HG02852 (cell line): ENCODE measurements around the gene PSMD12.
A peak's percentile ranks its signal among the peaks of the same experiment; 100 is the strongest.
"Not testable (repeated sequence)": the region's sequence is repeated elsewhere in the genome, so short reads cannot be mapped to it uniquely, and the experiment has no call there.

Experiments used
- ATAC-seq: cut with Tn5 transposase; IDR thresholded peaks from one replicate; pipeline ENCODE4 v1.9.1; 2021; ENCODE audit warnings: mild to moderate bottlenecking, moderate library complexity; ENCODE audit not compliant: unreplicated experiment

The PSMD12 gene

DNA sequence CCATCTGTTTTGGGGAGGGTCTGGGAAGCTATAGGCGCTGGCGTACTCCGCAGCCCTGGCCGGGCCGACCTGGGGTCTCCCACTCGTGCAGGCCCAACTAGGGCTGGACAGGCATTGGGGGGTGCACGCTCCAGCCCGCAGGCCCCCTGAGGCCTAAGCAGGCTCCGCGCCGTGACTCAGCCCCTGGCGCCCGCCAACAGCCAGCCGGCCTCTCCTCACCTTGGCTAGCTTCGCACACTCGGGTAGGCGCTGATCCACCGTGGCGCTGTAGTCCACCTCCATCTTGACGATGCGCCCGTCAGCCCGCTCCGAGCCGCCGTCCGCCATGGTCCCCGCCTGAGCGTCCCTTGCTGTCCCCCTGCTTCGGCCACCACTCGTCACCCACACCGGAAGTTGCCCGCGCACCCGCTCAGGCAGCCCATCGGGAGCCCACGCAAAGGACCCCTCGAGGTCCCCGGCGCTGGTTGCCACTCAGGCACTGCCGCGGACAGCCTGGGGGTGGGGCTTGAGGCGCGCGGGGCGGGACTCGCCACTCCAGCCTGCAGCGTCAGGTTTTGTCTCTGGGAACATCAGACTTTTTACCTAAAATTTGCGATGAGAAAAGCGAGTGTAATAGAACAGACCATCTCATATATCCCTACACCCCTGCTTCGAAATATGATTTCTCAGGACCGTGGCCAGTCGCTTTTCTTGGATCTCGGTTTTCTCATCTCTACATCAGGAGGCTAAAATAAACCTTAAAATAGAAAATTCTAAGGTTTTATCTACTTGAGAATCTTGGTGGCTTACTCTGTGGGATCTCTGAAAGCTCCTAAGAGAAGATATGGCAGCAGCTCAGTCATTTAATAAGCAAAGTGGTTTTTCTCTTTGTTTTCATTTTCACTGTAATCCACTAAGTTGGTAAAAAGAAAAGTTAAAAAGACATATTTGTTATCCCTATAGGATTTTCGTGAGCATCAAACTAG lies at the start of gene PSMD12:
Gene PSMD12 (minus strand): TSS at position 385 of the 965 bp plus-strand sequence. CDS start 58 bp downstream, at position 327.
- peak; percentile 76 for ATAC-seq

DNA sequence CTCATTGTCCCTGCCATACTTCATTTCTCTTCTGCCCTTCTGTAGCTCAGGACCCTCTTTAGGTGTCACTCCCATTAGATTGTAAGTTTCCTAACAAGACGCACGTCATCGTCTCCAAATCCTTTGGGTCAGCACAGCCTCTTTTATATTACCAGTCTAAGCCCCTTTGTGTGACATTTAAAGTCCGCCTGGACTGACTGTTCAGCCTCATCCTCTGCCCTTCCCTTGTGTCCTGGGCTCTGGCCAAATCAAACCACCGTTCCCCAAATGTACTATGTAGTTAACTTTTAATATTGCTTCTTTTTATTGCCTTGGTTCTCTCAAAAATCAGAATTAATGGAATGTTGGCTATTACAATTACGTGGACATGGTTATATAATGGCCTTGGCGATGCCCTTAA lies 48.9 kb upstream of the PSMD12 start:
- no peak for ATAC-seq

DNA sequence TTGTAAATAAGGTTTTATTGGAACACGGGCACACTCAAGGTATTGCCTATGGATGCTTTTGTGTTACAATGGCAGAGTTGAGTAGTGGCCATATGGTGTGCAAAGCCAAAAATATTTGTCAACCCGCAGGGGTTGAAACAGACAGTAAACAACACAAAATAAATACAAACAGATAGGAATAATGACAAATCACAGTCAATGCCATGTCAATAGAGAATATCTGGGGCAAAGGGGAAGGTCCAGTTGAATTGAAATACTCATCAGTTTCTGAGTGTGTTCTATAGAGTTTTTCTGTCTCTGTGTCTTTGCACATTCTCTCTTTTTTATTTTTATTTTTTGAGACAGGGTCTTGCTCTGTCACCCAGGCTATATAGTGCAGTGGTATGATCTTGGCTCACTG lies 48.2 kb upstream of the PSMD12 start:
- ATAC-seq = no peak

DNA sequence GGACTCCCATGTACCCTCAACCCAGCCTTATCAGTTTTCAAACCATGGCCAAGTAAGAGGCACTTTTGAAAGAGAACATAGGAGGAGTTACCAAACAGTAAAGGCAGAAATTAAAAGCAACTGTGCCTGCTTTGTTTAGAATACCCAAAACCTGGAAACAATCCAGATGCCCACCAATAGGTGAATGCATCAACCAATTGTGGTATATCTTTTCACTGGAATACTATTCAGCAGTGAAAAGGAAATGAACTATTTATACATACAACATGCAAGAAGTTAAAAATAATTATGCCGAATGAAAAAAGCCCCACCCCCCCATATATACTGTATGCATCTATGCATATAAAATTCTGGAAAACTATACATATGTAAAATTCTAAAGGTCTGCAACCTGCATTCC lies 47.8 kb upstream of the PSMD12 start:
- ATAC-seq = no peak

DNA sequence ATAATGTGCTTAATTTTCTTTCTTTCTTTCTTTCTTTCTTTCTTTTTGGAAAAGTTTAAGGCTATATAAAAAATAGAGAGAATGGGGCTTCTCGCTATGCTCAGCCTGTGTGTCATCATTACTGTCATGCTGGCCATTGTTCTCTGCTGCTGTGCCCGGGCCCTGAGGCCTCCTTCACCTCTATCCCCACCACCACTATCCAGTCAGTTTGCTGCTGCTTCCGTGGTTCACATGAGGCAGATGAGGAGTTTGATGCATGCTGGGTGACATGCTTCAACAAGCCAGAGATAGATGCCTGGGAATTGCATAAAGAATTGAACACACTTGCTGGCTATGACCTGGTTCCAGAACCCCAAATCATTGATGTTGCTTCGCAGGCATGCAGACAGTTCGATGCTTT lies 47.0 kb upstream of the PSMD12 start:
- no peak for ATAC-seq

DNA sequence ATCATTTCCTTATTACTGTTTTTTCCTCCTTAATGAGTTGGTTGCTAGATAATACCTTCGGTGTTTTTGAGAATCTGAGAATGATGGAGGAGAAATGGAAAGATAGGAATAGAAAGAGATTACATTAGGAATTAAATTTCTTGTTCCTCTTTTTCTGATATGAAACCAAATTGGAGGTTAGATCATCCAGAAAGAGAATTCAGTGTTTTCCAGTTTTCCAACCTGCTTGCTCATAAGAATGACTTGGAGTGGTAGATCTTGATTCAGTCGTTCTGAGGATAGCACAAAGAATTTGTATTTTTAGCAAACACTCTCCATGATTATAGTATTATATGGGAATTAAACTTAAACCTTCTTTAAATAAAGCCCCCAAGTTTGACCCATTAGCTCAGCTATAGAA lies 46.6 kb upstream of the PSMD12 start:
- no peak for ATAC-seq

DNA sequence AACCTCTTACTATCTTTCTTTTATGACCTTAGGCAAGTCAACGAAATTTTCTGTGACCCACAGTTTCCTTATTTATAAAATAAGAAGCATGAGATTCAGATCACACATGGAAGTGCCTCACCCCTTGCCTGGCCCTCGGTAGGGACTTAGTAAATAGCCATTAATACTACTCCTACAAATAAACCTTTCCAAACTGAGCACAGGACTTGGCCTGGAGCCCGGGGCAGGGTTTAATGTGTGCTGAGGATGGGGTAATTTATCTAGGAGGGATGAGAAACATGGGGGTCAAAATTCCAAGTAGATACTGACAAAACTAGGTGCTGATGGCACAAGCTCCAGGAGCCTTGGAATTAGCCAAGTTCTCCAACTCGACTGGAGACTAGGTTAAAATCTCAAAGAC lies 45.7 kb upstream of the PSMD12 start:
- no peak for ATAC-seq

DNA sequence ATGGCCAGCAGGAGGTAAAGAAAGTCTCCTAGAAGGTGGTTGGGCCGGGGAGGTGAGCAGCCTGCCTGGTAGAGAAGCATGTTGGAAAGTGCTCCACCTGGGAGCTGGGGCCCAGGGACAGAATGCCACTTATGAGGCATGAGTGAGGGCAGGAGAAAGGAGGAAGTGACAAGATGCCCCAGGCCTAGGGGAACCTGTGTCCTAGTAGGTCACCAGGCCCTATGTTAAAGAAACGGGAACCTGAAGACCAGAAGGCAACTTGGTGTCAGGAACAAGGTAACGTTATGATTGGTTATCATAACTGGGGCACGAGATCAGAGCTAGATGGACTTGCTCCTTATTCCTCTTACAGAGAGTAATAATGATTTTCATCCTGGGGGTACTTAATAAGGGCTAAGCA lies 45.0 kb upstream of the PSMD12 start:
- no peak for ATAC-seq

DNA sequence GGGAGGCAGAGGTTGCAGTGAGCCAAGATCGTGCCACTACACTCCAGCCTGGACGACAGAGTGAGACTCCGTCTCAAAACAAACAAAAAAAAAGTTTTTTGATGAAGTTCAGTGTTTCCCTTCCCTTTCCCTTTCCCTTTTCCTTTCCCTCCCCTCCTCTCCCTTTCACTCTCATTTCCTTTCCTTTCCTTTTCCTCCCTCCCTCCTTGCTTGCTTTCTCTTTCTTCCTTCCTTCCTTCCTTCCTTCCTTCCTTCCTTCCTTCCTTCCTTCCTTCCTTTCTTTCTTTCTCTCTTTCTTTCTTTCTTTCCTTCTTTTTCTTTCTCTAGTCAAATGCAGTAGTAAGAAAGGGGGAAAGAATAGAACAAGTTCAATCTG lies 42.1 kb upstream of the PSMD12 start:
- ATAC-seq = not testable (repeated sequence)

DNA sequence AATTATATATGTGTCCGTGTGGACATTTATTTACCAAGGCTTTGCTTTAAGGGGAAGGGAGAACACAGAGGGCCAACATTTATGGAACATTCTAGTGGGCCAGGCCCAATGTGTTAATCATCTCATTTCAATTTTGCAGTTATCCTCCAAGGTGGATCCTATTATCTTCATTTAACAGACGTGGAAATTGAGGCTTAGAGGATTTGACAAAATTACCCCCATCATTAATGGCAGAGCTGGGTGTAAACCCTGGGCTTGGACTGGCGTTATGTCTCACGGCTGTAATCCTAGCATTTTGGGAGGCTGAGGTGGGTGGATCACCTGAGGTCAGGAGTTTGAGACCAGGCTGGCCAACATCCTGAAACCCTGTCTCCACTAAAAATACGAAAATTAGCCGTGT lies 37.1 kb upstream of the PSMD12 start:
- ATAC-seq = no peak

DNA sequence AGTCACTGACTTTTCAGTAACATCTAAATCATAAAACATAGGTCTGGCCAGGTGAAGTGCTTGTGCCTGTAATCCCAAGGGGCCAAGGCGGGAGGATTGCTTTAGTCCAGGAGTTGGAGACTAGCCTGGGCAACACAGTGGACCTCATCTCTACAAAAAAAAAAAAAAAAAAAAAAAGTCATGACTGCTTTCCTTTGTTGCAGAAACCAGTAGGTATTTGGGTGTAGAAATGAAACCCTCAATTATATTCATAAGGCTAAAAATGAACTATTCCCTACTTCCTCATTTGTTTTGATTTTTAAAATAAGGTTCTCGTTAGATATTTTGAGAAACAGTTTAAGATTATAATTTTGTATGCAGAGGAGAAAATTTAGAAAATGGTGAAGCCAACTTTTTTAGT lies 36.7 kb upstream of the PSMD12 start:
- no peak for ATAC-seq

DNA sequence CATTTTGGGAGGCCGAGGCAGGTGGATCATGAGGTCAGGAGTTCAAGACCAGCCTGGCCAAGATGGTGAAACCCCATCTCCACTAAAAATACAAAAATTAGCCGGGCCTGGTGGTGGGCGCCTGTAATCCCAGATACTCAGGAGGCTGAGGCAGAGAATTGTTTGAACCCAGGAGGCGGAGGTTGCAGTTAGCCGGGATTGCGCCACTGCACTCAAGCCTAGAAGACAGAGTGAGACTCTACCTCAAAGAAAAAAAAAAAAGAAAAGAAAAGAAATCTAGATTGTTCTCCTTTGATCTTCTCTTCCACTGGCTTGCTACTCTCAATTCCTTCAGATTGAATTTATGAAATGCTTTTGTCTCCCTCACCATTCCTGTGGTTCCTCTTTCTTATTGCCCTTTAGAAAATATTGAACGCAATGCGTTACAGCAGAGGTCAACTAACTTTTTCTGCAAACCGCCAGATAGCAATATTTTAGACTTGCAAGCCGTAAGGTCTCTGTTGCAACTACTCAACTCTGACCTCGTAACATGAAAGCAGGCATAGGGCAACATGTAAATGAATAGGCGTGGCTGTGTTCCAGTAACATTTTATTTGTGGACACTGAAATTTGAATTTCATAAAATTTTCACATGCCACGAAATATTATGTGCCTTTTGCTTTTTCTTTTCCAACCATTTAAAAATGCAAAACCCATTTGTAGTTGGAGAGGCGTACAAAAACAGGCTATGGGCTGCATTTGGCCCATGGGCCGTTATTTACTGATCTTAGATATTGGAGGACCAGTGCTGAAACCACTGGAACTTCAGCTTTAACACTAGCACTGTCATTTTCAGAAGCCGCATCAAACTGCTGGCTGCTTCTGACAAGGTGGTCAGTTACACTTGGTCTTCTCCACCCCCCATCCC lies 35.5 kb upstream of the PSMD12 start:
- no peak for ATAC-seq

DNA sequence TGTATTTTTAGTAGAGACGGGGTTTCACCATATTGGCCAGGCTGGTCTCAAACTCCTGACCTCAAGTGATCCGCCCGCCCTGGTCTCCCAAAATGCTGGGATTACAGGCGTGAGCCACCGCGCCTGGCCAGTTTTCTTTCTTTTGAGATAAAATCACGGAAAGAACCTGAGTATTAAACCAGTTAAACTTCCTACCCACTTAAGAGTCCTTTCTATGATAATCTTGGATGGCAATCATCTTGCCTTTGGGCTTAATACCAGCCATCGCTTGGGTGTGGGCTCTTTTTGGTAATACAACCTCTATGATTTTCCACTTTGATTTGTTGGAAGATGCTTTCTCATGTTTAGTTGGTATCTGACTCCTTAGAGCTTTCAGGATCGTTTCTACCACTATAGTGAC lies 34.7 kb upstream of the PSMD12 start:
- ATAC-seq = no peak

DNA sequence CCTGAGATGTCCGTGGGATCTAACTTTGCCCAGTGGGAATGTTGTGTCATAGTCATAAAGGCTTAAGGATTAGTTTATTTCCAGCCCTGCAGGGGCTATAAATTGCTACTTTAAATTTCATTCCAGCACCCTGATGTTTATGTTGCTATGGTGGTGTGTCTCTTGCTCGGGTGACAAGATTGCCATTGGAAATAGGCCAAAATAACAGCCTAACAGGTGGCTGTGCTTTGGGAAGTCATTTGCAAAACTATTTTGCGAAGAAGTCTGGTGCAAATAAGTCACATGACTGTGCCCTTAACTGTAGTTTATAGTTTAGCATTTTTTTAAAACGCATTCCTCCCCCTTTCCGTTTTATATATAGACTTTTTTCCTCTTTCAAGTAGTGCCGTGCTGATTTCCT lies 33.8 kb upstream of the PSMD12 start:
- no peak for ATAC-seq

DNA sequence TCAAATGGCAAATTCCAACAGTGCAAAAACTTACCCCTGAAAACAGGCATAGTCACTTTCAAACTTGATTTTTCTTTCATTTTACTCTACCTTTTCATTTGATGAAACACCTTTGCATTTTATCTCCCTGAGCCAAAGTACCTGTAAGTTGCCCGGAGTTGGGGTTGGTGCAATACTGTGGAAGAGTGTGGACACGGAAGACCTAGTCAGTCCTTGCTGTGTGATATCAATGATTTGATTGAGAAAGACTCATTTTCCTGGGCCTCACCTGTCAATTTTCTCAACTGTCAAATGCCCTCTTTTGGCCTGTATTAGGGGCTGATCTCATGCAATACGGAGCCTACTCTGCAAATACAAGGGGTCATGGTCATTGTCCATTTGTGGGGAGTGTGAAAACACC lies 33.3 kb upstream of the PSMD12 start:
- ATAC-seq = no peak

DNA sequence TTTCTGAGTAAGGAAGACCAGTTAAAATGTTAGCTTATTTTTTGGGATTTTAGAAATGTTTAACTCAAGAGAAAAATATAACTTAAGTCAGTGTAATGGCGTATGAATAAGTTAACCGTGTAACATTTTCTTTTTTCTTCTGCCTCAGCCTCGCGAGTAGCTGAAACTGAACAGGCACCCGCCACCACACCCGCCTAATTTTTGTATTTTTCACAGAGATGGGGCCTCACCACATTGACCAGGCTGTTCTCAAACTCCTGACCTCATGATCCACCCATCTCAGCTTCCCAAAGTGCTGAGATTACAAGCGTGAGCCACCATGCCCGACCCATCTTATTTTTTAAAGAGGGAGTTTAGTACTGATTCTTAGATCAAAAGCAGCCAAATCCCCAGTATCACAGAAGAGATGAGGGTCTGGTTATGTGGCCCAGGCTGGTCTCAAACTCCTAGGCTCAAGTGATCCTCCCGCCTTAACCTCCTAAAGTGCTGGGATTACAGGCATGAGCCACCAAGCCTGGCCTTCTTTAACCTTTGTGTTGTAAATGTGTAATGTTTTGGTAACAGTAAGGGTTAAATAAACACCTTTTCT lies 27.5 kb upstream of the PSMD12 start:
- ATAC-seq = no peak

DNA sequence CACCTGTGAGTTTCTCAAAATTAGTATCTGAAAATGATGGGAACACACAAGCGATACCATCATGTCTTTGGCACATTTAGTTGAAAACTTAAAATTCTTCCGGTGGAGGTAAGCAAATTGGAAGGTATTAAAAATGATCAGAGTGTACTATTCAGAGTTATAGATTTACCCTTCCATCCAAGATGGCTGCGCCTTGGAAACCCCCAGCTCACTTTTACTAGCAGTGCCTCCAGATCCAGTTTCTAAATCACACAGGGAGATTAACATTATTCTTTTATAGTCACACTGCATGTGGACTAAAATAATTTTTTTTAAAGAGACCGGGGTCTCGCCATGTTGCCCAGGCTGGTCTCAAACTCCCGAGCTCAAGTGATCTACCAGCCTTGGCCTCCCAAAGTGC lies 25.7 kb upstream of the PSMD12 start:
- ATAC-seq = no peak

DNA sequence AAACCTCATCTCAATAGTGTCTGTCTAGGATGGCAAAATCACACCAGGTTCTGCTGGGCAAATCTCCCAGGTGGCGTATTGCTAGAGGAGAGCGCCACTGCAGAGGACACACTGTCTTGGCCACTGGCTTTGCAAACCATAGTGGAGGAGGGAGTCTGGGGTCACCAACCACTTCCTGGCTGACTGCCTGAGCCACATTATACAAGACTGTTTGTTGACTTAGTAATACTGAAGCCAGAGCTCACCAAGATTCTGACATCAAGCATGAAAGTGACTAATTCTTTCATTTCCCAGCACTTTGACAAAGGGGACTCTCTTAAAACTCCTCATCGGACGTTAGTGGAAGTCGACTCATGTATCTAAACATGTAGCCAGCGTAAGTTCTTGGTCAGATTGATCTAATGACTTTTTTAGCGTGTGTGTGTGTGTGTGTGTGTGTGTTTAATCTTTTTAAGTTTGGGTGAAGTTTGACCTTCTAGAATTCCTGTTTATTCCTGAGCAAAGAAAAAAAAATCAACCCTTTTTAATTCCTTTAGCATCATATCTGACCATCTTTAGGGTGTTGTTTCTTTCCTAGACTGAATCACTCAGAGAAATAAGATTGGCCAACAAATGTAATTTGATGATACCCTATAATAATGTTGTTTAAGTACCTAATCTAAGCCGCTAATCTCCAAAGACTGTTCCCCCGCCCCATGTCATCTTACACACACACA lies 24.4 kb upstream of the PSMD12 start:
- peak; percentile 95 for ATAC-seq

DNA sequence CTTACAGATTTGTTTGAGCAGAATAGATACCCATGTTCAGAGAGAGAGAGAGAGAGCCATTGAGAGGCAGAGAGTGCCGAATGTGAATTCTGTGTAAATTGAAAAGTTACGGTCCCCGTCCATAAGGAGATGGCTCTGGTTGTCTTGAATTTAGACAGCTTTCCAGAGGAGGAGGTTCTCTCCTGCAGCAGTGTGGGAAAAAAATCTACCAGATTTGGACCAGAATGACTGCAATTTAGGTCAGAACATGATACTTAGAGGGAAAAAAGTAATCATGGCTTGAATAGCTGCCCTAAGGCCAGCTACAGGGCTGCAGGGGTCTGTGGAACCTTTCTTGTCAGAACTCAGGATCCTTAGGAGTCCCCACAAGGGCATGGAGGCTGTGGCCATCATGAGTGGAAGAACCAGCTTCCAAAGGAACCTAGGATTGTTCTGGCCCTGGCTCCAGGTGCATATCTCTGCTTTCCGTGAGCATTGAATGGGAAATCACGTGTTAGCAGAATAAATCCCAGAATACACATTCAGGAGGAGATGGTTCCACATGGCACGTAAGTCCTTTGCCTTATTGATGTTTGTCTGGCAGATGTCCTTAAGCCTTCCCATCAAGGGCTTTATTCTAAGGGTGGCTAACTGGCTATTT lies 23.7 kb upstream of the PSMD12 start:
- ATAC-seq = no peak

DNA sequence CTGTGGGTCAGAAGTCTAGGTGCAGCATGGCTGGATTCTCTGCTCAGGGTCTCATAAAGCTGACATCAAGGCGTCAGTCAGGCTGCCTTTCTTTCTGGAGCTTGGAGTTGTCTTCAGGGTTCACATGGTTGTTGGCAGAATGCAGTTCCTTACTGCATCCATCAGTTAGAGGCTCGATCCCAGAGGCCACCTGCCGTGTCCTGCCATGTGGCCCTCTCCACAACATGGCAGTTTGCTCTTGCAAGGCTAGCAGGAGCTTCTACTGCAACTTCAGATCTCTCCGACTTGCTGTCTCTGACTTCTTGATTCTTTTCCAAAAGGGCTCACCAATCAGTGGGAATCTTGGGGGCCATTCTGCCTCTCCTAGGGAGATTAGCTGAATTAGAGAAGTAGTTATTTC lies 22.6 kb upstream of the PSMD12 start:
- no peak for ATAC-seq
